GM12864 (cell line): Measurements from ENCODE around the gene NFIA.

Experiments
- DNase-seq: peaks from one replicate; pipeline ENCODE4 v3.0.0-alpha.2; 2011; ENCODE audit warnings: low read depth
- H3K4me3 ChIP-seq: 2 replicates; pipeline ENCODE4 v1.5.1; 2011; ENCODE audit warnings: mild to moderate bottlenecking, low read depth, low read length, control low read depth
- TF ChIP-seq, protein P1 (sequence below): IDR thresholded peaks from 2 replicates; pipeline ENCODE4 v1.5.1; 2011; ENCODE audit warnings: low read depth, mild to moderate bottlenecking, moderate library complexity, low read length, control low read depth, inconsistent platforms; ENCODE audit errors: missing control alignments

The NFIA gene

DNA sequence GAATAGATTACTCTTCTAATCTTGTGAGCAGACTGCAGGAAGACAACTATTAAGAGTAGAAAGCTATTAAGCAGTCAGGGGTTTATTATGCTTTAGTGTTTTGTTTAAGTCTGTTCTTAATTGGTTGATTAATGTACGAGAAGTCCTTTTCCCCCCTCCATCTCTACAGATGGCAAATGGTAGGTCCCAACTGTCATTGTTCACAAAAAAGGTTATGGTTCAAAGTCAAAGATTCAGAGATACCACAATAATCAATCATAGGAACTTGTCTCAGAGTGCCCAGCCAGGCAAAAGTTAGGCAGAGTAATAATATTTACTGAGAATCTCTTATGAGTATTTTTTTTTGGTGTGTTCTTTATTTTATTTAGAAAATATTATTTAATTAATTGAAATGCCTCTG is 26.8 kb downstream of the NFIA start:
- H3K4me3 ChIP-seq = no peak overlapping the region
- no peak for DNase-seq
- TF ChIP-seq, protein P1, sequence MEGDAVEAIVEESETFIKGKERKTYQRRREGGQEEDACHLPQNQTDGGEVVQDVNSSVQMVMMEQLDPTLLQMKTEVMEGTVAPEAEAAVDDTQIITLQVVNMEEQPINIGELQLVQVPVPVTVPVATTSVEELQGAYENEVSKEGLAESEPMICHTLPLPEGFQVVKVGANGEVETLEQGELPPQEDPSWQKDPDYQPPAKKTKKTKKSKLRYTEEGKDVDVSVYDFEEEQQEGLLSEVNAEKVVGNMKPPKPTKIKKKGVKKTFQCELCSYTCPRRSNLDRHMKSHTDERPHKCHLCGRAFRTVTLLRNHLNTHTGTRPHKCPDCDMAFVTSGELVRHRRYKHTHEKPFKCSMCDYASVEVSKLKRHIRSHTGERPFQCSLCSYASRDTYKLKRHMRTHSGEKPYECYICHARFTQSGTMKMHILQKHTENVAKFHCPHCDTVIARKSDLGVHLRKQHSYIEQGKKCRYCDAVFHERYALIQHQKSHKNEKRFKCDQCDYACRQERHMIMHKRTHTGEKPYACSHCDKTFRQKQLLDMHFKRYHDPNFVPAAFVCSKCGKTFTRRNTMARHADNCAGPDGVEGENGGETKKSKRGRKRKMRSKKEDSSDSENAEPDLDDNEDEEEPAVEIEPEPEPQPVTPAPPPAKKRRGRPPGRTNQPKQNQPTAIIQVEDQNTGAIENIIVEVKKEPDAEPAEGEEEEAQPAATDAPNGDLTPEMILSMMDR = no peak

DNA sequence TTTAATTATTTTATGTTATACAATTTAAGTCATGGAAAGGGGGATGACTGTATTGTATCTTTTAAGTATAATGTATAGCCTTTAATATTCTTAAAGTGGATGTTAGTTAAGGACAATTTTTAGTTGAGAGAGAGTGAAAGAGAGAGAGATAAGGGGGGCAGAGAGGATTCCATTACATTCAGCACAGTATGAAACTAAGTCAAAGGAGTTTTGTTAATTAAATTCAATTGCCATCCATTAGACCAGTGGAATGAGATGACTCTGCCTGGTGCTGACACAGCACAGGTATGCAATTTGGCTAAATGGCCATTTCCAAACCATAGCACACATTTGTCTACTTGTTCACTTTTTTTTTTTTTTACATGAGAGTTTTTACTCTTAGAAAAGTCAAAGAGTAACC is 27.5 kb downstream of the NFIA start:
- TF ChIP-seq, protein P1 = no peak
- H3K4me3 ChIP-seq = no peak overlapping the region
- no peak for DNase-seq

DNA sequence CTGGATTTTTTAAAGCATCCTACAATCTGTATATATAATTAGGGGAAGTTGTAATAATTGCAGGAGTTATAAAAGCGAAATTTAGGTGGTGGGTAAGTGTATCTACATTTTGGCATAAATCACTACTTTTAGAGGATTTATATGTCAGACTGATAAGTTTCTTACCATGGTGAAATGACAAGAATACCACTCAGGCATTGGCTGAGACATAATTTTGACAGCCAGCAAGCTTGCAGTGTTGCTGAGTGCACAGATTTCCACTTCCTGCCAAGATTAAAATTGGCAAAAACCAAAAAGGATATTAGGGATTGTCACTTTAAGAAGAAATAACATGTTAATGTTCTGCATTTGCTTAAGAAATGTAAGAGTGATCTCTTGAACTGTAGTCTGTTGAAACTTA is 28.2 kb downstream of the NFIA start:
- TF ChIP-seq, protein P1 = no peak
- no peak for DNase-seq
- no peak overlapping the region for H3K4me3 ChIP-seq

DNA sequence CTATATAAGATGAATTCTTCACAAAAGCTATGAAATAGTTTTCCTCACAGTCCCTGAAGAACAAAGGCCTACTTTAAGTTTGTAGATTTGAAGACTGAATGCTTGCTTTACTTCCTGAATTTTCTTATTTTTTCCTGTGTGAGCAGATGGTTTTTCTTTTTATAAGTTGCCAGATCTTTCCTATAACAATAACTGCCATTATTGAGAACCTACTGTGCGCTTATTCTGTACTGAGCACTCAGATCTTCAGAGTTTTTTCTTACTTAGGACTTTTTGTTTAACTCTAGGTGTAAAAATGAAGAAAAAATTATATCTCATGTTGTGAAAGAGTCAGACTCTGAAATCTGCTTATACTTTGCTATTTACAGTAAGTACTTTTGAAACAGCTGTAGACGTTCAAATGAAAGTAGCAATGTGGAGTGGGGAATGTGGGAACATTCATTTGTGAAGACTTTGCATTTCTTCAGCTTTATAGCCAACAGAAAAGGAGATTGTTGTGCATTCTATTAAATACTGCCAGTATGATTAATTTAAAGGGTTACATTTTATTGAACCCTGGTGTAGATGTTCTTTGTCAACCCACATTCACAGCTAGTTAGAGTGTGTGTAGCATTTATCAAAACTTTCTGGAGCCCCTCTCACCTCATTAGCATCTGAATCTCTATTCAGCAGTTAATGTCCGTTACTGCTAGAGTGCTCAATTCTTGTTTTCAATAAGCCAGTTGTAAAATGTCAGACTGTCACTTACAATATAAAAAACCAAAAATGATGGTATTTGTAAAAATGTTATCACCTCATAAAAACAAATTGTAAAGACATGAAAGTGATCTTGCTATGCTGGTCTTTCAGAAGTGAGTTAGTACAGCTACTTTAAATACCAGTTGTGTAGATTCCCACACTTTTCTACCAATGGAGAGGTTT is 29.0 kb downstream of the NFIA start:
- no peak overlapping the region for H3K4me3 ChIP-seq
- TF ChIP-seq, protein P1 = no peak
- DNase-seq = no peak

DNA sequence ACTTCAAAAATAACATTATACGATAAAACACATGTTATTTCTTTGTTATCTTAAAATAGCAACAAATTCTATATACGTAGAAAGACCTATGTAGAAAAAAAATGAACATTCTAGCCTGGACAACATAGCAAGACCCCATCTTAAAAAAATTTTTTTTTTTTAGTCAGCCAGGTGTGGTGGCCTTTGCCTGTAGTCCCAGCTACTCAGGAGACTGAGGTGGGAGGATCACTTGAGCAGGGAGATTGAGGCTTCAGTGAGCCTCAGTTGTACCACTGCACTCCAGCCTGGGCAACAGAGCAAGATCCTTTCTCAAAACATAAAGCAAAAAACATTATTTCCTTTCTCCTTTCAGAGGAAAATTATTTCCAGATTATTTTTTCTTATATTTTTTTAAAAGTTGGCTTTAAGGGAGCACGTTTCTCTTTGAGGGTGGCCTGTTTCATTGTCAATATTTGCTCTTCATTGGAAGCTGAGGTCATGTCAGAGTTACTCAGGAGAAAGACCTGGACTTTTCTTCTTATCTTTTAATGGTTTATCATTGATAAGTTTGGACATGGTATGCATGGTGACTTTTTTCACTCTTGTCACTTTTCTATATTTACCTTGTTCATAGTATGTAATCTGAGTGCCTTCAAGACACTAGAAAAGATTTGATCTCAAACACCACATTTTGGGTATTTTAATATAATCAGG is 32.0 kb downstream of the NFIA start:
- TF ChIP-seq, protein P1 = no peak
- no peak overlapping the region for H3K4me3 ChIP-seq
- DNase-seq = no peak

DNA sequence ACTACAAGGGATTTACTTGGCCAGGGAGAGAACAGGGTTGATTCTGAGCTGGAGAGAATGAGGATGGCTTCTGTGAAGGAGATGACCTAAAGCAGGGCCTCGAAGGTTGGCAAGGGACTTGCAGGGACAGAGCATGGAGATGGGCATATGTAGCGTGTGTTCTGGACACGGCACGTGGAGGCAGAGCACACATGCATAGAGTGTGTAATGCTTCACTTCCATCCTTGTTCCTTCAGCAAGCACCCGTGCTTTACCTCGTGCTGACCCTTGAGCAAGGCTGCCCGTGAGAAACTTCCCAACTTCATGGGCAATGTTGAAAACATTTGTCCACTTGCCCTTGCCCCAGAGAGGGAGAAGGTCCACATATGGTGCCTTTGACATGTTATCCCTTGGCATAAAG is 33.1 kb downstream of the NFIA start:
- TF ChIP-seq, protein P1 = no peak

More for the DNA sequence above, 33.1 kb downstream of the NFIA start:
- no peak for DNase-seq
- H3K4me3 ChIP-seq = no peak overlapping the region
